Neural cell (in vitro differentiated cells): ENCODE results near the gene FHAD1.

ENCODE experiments used
- POLR2AphosphoS5 ChIP-seq: IDR thresholded peaks from 2 replicates; pipeline ENCODE4 v1.6.1; 2012
- TAF1 ChIP-seq: IDR thresholded peaks from 2 replicates; pipeline ENCODE4 v1.6.1; 2012; ENCODE audit warnings: low read depth
- TF ChIP-seq, protein P1 (sequence below): fragments of 450-650 bp; IDR thresholded peaks from 2 replicates; pipeline ENCODE4 v1.5.1; 2014; ENCODE audit warnings: antibody characterized with exemption, mild to moderate bottlenecking, moderate library complexity; ENCODE audit not compliant: poor library complexity, severe bottlenecking

DNA sequence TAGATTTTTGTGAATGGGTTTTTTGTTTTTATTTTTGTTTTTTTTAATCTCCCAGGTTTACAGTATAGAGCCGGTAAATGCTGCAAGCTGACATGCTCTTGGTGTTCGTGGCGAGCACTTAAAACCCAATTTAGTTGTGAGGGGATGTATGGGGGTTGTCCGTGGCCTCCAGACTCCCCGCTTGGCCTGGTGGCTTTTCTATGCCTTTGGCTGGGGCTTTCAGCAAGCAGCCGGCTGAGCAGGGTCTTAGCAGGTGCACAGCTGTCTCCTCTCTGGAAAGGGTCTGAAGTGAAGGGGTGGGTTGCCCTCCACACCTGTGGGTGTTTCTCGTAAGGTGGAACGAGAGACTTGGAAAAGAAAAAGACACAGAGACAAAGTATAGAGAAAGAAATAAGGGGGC, 131.7 kb downstream of the FHAD1 start:
- TF ChIP-seq POLR2AphosphoS5 (no peak), TAF1 (no peak)
- TF ChIP-seq, protein P1, sequence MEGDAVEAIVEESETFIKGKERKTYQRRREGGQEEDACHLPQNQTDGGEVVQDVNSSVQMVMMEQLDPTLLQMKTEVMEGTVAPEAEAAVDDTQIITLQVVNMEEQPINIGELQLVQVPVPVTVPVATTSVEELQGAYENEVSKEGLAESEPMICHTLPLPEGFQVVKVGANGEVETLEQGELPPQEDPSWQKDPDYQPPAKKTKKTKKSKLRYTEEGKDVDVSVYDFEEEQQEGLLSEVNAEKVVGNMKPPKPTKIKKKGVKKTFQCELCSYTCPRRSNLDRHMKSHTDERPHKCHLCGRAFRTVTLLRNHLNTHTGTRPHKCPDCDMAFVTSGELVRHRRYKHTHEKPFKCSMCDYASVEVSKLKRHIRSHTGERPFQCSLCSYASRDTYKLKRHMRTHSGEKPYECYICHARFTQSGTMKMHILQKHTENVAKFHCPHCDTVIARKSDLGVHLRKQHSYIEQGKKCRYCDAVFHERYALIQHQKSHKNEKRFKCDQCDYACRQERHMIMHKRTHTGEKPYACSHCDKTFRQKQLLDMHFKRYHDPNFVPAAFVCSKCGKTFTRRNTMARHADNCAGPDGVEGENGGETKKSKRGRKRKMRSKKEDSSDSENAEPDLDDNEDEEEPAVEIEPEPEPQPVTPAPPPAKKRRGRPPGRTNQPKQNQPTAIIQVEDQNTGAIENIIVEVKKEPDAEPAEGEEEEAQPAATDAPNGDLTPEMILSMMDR, result no peak
